ENCODE data around the gene SERPINB8. TPM values are rescaled to one million over a fixed set of nuclear protein-coding genes. Genes with fewer than 3 reads are reported as not detected.
"Not testable (repeated sequence)": the region's sequence is repeated elsewhere in the genome, so short reads cannot be mapped to it uniquely, and the experiment has no call there.

SERPINB8 gene
- total and polyA plus RNA-seq, 7 donors = 0.84 to 31.3 (median 4.1) TPM

DNA sequence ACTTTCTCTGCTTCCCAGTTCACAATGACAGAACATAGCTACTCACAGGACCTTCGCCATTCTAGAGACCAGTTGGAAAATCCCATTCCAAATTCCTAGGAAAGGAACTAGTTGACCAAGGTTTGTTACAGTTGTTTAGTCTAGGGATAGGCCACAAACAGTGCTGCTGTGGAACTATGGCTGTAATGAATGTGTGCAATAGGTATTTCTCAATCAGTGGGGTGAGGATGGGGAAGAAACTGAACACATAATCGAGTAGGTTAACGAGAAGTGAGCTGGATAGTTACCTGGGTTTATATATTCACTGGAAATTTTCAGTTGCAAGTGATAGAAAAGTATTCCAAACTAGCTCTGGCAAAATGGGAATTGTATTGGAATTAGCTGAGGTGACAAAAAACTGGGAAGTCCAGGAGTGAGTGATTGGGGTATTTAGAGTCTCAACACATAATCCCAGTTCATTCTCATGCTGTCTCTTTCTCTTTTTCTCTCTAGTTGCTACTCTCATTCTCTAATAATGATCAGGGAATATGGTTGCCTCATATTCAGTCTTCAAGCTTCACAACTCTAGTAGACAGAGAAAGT, 39.0 kb upstream of the SERPINB8 start:
- WGBS, 3 donors = 83 to 88% (median 88%) methylated on average over 3 of the region's 3 CpGs
- H3K4me1 ChIP-seq = no peaks in the 10 kb centered on the region
- no peak for DNase-seq
- H3K27me3 ChIP-seq (ENCODE audit: insufficient read depth in 3 of 3, low read length in 2 of 3) = peaks cover 0 to 9% (median 4%) of the 10 kb centered on the region in 3 donors
- TF ChIP-seq, protein P1, sequence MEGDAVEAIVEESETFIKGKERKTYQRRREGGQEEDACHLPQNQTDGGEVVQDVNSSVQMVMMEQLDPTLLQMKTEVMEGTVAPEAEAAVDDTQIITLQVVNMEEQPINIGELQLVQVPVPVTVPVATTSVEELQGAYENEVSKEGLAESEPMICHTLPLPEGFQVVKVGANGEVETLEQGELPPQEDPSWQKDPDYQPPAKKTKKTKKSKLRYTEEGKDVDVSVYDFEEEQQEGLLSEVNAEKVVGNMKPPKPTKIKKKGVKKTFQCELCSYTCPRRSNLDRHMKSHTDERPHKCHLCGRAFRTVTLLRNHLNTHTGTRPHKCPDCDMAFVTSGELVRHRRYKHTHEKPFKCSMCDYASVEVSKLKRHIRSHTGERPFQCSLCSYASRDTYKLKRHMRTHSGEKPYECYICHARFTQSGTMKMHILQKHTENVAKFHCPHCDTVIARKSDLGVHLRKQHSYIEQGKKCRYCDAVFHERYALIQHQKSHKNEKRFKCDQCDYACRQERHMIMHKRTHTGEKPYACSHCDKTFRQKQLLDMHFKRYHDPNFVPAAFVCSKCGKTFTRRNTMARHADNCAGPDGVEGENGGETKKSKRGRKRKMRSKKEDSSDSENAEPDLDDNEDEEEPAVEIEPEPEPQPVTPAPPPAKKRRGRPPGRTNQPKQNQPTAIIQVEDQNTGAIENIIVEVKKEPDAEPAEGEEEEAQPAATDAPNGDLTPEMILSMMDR (IDR thresholded peaks at IDR 0.05) = no peak
- ATAC-seq = no peak
- intact Hi-C loops (cut with DNase I) = loop anchor here in 1 of 2 donors (10.0 kb wide), 1 partner anchor 106 kb away; no protein-coding TSS in a partner anchor
- no peak overlapping the region for H3K4me3 ChIP-seq
- H3K36me3 ChIP-seq (ENCODE audit: insufficient read depth in 1 of 2, low read depth in 1 of 2) = no peaks in the 10 kb centered on the region
- H3K27ac ChIP-seq = no peak overlapping the region
- H3K9me3 ChIP-seq = no peaks in the 10 kb centered on the region

DNA sequence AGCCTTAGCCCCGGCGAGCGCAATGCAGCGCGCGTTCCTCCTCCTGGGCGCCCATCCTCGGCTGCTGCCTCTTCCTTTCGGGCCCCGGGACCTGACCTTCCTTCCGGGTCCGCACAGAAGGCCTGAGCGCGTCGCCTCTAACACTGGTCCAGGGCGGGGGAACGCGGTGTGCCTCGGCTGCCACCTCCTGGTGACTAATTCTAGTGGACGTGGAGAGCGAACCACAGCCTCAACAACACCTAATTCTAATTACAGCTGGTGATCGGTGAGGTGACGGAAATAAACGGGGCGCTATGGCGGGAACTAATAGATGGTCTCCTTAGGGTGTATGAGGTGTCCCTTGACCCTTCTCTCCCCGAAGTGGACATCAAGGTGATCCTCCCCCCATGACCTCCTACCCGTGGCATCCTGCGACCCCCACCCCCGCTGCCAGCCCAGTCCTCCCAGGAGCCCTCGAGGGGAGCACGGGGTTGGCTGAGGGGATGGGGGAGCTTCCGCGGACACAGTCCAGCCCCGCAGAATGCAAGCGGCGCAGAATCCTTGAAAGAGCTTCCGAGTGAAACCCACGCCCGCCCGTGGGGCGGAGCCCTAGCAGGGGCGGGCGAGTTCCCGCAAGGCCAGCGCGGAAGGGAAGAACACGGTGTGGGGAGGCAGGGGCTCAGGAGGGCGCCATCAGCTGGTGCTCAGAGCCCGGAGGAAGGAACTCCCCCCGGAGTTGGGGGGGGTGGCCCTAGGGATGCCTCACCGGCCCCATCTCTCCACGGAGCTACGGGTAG, 33.5 kb upstream of the SERPINB8 start:
- H3K27ac ChIP-seq = no peak overlapping the region
- peaks cover 5 to 34% (median 14%) of the 10 kb centered on the region in 3 donors for H3K27me3 ChIP-seq (ENCODE audit: insufficient read depth in 3 of 3, low read length in 2 of 3)
- 1 to 2% (median 2%) methylated on average over 49 to 54 of the region's 54 CpGs for WGBS, 3 donors
- TF ChIP-seq, protein P1 (IDR thresholded peaks at IDR 0.05) = peak; percentile 53
- peak; percentile 60 to 93 (median 88) for ATAC-seq
- H3K4me3 ChIP-seq = peak overlapping the region; percentile 58
- no peaks in the 10 kb centered on the region for H3K36me3 ChIP-seq (ENCODE audit: insufficient read depth in 1 of 2, low read depth in 1 of 2)
- H3K4me1 ChIP-seq = no peaks in the 10 kb centered on the region
- DNase-seq = peak; percentile 75 to 87
- intact Hi-C loops (cut with DNase I) = loop anchor here (5.0 to 10.0 kb wide), 2 partner anchors 112 to 419 kb away; no protein-coding TSS in a partner anchor
- no peaks in the 10 kb centered on the region for H3K9me3 ChIP-seq

DNA sequence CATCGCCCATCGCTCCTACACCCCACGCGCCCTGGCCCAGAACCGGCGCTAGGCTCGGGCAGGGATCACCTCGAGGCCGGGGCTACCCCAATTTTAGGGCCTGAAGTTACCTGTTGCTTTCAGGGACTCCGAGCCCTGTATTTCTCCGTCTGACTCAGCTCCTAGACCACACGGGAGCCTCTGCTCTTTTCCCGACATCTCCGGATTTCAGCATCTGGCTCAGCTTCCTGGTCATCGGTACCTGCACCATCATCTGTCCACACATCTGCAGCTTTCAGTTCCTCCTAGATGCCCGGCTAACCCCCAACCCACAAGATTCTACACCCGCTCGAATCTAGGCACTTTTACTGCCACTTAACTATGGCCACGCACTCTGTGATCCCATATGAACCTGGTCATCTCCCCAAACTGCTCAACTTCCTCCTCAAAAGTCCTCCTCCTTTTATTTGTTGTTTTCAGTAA, 32.9 kb upstream of the SERPINB8 start:
- ATAC-seq = no peak
- H3K9me3 ChIP-seq = no peaks in the 10 kb centered on the region
- 36 to 49% (median 41%) methylated on average over 11 to 19 of the region's 19 CpGs for WGBS, 3 donors
- intact Hi-C loops (cut with DNase I) = loop anchor here (5.0 to 10.0 kb wide), 2 partner anchors 112 to 420 kb away; no protein-coding TSS in a partner anchor
- DNase-seq = no peak
- H3K4me3 ChIP-seq = peak overlapping the region; percentile 58
- no peaks in the 10 kb centered on the region for H3K4me1 ChIP-seq
- TF ChIP-seq, protein P1 (IDR thresholded peaks at IDR 0.05) = no peak
- peaks cover 5 to 34% (median 14%) of the 10 kb centered on the region in 3 donors for H3K27me3 ChIP-seq (ENCODE audit: insufficient read depth in 3 of 3, low read length in 2 of 3)
- no peak overlapping the region for H3K27ac ChIP-seq
- H3K36me3 ChIP-seq (ENCODE audit: insufficient read depth in 1 of 2, low read depth in 1 of 2) = no peaks in the 10 kb centered on the region

DNA sequence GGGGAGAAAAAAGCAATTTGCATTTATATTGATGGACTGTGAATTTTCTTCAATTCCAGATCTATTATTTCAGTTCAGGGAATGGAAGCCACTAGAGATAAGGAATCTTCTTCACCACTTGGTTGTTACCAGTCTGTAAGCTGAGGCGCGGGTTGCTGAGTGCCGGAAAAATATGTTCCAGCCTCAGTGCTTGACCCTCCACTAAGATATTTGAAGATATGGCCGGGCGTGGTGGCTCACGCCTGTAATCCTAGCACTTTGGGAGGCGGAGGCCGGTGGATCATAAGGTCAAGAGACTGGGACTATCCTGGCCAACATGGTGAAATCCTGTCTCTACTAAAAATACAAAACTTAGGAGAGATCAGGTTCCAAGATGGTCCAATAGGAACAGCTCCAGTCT, 29.9 kb upstream of the SERPINB8 start:
- H3K36me3 ChIP-seq (ENCODE audit: insufficient read depth in 1 of 2, low read depth in 1 of 2) = no peaks in the 10 kb centered on the region
- H3K27me3 ChIP-seq (ENCODE audit: insufficient read depth in 3 of 3, low read length in 2 of 3) = peaks cover 5 to 30% (median 14%) of the 10 kb centered on the region in 3 donors
- no peak overlapping the region for H3K27ac ChIP-seq
- intact Hi-C loops (cut with DNase I) = no loop called here
- TF ChIP-seq, protein P1 (IDR thresholded peaks at IDR 0.05) = no peak
- no peak overlapping the region for H3K4me3 ChIP-seq
- no peak for ATAC-seq
- DNase-seq = no peak
- H3K9me3 ChIP-seq = no peaks in the 10 kb centered on the region
- no peaks in the 10 kb centered on the region for H3K4me1 ChIP-seq
- 94 to 97% (median 94%) methylated on average over 8 of the region's 8 CpGs for WGBS, 3 donors

DNA sequence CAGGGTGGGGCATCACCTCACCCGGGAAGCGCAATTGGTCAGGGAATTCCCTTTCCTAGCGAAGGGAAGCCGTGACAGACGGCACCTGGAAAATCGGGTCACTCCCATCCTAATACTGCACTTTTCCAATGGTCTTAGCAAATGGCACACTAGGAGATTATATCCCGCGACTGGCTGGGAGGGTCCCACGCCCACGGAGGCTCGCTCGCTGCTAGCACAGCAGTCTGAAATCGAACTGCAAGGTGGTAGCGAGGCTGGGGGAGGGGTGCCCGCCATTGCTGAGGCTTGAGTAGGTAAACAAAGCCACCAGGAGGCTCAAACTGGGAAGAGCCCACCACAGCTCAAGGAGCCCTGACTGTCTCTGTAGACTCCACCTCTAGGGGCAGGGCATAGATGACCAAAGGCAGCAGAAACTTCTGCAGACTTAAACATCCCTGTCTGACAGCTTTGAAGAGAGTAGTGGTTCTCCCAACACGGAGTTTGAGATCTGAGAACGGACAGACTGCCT, 29.3 kb upstream of the SERPINB8 start:
- peaks cover 5 to 25% (median 14%) of the 10 kb centered on the region in 3 donors for H3K27me3 ChIP-seq (ENCODE audit: insufficient read depth in 3 of 3, low read length in 2 of 3)
- DNase-seq; H3K4me3 ChIP-seq; H3K9me3 ChIP-seq; ATAC-seq; intact Hi-C loops (cut with DNase I); H3K27ac ChIP-seq; H3K36me3 ChIP-seq (ENCODE audit: insufficient read depth in 1 of 2, low read depth in 1 of 2); H3K4me1 ChIP-seq: not testable (repeated sequence)
- WGBS, 3 donors = 77 to 89% (median 79%) methylated on average over 17 of the region's 17 CpGs

Data from psoas muscle (tissue), 8 donors.